Esophagus mucosa (tissue), 1 donor: ENCODE data around the gene SUMF1. TPM values are rescaled to one million over a fixed set of nuclear protein-coding genes. Genes with fewer than 3 reads are reported as not detected.

Experiments
- ATAC-seq: fragments of 200-7000 bp; cut with Tn5 transposase; one replicate; pipeline ENCODE4 v1.9.1; 2020
- total RNA-seq: library from RNA; stranded (reverse); gene quantifications from one replicate; pipeline ENCODE4 v1.2.4, GENCODE V29; 2023
- donor health status: DM: yes; HTN: yes; CAD: no.

Gene SUMF1
- total RNA-seq, 1 donor from 2014 or later: 26.4 TPM

GRCh38 chr3:4411833-4412232 lies 55.2 kb downstream of the SUMF1 start:
- ATAC-seq: no peak

- ATAC-seq: no peak
These were observed 55.8 kb downstream of the SUMF1 start for GRCh38 chr3:4411236-4411635.

DNA sequence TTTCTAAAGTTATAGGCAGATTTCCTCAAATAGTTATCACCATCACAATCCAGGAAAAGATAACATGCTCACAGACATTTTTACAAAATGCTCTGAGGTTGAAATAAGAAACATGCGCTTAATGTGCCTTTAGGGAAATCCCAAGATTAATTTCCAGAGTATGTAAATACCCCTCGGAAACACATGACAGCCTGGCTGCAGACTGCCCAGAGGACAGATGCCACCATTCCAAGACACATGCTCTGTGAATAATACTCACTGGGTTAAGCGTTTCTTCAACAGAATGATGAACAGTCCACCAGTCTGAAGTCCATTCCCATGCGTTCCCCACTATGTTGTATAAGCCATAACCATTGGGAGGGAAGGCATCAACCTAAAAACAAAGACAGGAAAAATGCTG lies 56.5 kb downstream of the SUMF1 start:
- ATAC-seq: no peak

- no peak for ATAC-seq
These were observed 57.0 kb downstream of the SUMF1 start for GRCh38 chr3:4409971-4410573.

DNA sequence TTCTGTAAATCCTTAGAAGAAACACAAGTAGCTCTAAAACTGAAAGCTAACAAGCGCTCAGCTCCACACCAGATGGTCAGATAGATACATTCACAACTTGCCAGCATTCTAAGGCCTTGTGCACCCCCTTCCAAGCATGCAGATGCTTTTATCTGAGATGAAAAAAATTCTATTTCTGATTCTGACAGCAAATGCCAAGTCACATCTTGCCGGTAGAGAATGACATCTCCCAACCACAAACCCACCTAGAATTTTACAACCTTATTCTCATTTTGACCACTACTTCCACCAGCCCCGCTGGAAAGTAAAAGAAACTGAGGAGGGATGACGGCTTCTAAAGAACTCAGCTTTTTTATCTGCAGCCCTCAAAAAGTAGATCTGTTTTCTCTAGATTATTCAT lies 57.7 kb downstream of the SUMF1 start:
- ATAC-seq: no peak

GRCh38 chr3:4408958-4409357 lies 58.1 kb downstream of the SUMF1 start:
- ATAC-seq: no peak

DNA sequence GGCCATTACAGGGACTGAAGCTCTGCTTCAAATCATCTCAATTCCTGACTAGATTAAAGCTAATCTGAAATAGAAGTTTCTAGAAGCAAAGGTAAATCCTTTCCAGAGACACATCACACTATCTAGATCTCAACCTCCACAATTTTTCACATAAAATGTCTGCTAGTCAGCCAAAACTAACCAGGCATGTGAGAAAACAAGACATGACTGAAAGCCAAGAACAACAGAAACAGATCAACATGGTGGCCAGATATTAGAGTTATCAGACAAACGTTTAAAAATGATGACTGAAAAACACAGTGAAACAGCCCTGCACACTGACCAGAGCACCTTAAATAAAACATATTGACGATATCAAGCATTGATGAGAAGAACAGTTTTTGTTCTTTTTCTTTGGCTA lies 59.1 kb downstream of the SUMF1 start:
- no peak for ATAC-seq

- ATAC-seq: no peak
These were observed 60.1 kb downstream of the SUMF1 start for GRCh38 chr3:4406746-4407568.

GRCh38 chr3:4404881-4405280 lies 62.2 kb downstream of the SUMF1 start:
- no peak for ATAC-seq

DNA sequence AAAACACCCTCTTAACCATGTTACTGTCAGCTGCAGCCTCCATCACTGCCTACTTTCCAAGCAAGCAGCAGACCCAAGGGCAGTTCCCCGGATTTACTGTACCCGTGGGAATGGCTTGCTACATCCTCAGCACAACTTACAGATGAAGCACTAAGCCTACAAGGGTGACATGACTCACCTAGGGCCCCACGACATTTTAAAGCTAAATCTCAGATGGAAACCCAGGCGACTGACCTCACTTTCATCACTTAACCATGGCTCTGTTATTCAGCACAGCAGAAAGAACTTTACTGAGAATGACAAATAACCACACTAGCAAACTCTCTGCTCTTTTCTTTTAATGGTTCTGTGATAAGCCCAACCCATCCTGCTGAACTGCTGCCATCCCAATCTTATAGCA lies 65.6 kb downstream of the SUMF1 start:
- no peak for ATAC-seq

GRCh38 chr3:4399476-4399875 lies 67.6 kb downstream of the SUMF1 start:
- no peak for ATAC-seq

- no peak for ATAC-seq
These were observed 68.2 kb downstream of the SUMF1 start for GRCh38 chr3:4398941-4399245.

GRCh38 chr3:4398120-4398940 lies 68.7 kb downstream of the SUMF1 start:
- ATAC-seq: no peak

DNA sequence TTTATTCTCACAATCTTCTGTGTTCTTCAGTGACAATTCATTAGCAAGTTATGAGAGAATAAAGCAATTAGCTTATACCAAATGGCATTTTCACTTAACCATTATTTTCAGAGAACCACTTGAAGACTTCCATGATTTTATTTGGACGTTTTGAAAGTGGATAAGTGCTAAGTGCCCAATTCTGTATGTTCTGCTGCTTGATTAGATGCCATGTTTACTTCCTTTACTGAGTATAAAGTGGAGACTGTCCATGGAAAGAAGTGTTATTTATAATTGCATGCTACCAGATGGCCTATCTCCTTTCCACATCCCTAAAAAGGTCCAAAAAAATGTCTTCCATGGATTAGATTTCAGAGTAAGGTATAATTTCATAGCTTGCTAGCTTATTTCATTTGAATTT lies 69.6 kb downstream of the SUMF1 start:
- ATAC-seq: no peak

GRCh38 chr3:4396542-4396941 lies 70.5 kb downstream of the SUMF1 start:
- ATAC-seq: no peak

DNA sequence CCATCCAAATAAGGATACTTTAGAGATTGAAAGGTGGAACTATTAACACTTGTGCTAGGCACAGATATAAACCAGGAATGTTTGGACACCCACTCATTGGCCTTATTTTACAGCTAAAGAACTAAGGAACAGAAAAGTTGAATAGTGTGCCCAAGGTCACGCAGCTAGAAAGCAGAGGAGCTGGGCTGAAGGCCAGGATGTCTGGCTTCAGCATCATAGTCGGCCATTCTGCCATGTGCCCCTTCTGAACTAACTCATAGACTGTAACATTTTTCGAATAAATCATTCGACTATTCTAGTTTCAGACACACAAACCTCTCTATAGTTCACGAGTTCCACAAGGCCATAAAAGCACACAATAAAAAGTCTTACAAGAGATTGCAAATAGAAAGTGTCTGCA lies 71.1 kb downstream of the SUMF1 start:
- ATAC-seq: no peak

DNA sequence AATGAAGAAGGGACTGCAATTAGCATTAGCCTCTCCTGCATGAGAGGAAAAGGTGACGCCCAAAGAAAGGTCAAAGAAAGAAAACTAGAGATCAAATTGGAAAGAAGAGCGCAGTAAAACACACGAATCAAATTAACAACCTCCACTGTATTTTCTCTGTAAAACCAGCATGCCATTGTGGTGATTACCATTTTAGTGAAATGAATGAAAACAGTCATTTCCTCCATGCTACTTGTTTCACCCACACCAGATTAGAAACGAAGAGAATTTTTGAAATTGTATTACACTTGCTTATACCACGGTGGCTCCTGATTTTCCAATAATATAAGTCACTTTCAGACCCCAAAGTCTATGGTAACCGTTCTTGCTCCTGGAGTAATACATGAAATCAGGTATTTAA lies 71.6 kb downstream of the SUMF1 start:
- no peak for ATAC-seq

GRCh38 chr3:4394567-4394966 lies 72.5 kb downstream of the SUMF1 start:
- ATAC-seq: no peak

GRCh38 chr3:4394048-4394447 lies 73.0 kb downstream of the SUMF1 start:
- ATAC-seq: no peak

DNA sequence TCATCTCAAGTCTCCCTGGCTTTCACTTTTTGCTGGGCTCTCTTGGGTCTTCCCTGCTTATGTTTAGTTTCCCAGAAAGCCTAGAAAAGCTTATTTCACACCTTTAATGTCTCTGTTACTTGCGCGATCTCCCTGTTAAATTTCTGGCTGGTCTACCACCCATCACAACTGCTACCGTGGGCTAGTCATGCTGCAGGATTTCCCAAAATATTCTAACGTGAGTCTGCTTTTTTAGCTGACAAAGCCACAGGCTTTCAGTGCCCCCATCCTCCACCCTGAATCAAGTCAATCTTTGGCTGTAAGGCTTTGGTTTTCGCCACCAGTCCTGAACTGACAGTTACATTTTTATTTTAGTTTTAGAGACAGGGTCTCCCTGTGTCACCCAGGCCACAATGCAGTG lies 74.1 kb downstream of the SUMF1 start:
- ATAC-seq: no peak

DNA sequence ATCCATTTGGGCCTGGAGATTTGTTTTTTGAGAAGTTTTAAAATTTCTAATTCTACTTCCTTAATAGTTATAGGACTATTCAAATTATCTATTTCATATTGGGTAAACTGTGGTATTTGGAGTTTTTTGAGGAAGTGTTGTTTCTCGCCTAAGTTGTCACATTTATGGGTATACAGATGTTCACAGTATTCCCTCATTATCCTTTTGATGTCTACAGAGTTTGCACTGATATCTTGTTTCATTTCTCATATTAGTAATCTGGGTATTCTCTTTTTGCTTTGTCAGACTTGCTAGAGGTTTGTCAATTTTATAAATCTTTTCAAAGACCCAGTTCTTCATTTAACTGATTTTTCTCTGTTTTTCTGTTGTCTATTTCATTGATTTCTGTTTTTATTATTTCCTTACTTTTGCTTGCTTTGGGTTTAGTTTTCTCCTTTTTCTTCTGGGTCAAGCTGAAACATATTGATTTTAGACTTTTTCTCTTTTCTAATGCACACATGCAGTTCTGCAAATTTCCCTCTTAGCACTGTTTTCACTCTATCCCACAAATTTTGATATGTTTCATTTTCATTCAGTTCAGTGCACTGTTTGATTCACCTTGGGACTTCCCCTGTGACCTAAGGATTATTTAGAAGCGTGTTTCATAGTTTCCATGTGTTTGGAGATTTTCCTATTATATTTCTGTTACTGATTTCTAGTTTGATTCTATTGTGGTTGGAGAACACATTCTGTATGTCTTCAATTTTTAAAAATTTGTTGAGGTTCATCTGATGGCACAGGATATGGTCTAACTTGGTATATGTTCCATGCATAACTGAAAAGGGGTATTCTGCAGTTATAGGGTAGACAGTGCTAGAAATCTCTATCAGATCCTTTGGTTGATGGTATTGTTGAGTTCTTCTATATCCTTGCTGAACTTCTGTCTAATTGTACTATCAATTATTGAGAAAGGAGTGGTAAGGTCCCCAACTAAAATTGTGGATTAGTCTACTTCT lies 79.6 kb downstream of the SUMF1 start:
- no peak for ATAC-seq

- no peak for ATAC-seq
These were observed 81.9 kb downstream of the SUMF1 start for GRCh38 chr3:4385201-4385600.

DNA sequence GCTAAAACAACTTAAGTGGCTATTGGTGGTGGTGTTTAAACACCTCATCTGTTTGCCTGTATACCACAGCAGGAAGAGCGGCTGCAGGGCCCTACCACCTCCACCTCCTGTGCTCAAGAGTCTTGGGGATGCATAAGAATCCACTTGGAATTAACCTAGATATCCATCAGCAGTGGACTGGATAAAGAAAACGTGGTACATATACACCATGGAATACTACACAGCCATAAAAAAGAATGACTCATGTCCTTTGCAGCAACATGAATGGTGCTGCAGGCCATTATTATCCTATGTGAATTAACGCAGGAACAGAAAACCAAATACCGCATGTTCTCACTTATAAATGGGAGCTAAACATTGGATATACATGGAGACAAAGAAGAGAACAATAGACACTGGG lies 87.1 kb downstream of the SUMF1 start:
- no peak for ATAC-seq
